Nephron (organoid): ENCODE results near the gene UROC1.

Source experiments
- H3K27ac Mint-ChIP-seq, 3 experiments: 2 replicates each; pipeline ENCODE4 v1.8.0; 2020; ENCODE audit warnings: mixed read lengths in 3 of 3, mild to moderate bottlenecking in 2 of 3, moderate library complexity in 1 of 3
- H3K27me3 Mint-ChIP-seq: 2 replicates; pipeline ENCODE4 v1.8.0; 2021; ENCODE audit warnings: low read depth, mild to moderate bottlenecking, moderate library complexity, mixed read lengths
- H3K36me3 Mint-ChIP-seq: 2 replicates; pipeline ENCODE4 v1.8.0; 2020; ENCODE audit warnings: low read depth, mixed read lengths
- H3K4me1 Mint-ChIP-seq: 2 replicates; pipeline ENCODE4 v1.8.0; 2020; ENCODE audit warnings: mixed read lengths
- H3K4me3 Mint-ChIP-seq, 3 experiments: 2 replicates each; pipeline ENCODE4 v1.8.0; 2020; ENCODE audit warnings: mild to moderate bottlenecking in 3 of 3, mixed read lengths in 3 of 3, moderate library complexity in 2 of 3
- H3K9me3 Mint-ChIP-seq: 2 replicates; pipeline ENCODE4 v1.8.0; 2020; ENCODE audit warnings: mixed read lengths
- TF ChIP-seq, protein P1 (sequence below), 3 experiments: fragments of 200-600 bp; sonication (generic); IDR thresholded peaks; one replicate each; pipeline ENCODE4 v1.5.0; 2021; ENCODE audit warnings: antibody characterized with exemption in 3 of 3; ENCODE audit not compliant: unreplicated experiment in 3 of 3

The UROC1 gene

DNA sequence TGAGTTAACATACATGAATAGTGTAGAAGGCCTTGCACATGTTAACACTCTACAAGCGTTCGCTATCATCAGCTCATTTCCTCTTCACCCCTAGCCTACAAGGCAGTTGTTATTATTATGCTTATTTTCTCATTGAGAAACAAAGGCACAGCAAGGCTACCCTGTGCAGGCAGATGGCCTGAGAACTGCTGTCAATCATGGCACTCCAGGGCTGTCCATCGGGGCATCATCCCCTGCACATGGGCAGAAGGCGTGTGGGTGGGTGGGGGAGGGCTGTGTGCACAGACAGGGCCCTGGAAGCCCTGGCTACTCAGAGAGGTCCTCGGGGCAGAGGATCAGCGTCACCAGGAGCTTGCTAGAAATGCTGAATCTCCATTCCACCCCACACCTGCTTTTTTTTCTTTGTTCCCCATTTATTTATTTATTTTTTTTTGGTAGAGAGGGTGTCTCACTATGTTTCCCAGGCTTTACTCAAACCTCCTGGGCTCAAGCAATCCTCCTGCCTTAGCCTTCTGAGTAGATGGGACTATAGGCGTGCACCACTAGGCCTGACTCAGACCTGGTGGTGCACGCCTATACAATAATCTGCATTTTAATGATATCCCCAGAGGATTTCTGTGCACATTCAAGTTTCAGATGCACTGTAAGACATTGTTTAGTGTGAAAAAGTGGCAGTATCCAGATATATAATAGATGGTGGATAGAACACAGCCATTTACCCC is 32.2 kb downstream of the UROC1 start:
- H3K36me3 Mint-ChIP-seq, result no peaks in the 10 kb centered on the region
- H3K27ac Mint-ChIP-seq, result no peak overlapping the region
- peaks cover 7% of the 10 kb centered on the region for H3K27me3 Mint-ChIP-seq
- H3K9me3 Mint-ChIP-seq, result no peaks in the 10 kb centered on the region
- TF ChIP-seq, protein P1, sequence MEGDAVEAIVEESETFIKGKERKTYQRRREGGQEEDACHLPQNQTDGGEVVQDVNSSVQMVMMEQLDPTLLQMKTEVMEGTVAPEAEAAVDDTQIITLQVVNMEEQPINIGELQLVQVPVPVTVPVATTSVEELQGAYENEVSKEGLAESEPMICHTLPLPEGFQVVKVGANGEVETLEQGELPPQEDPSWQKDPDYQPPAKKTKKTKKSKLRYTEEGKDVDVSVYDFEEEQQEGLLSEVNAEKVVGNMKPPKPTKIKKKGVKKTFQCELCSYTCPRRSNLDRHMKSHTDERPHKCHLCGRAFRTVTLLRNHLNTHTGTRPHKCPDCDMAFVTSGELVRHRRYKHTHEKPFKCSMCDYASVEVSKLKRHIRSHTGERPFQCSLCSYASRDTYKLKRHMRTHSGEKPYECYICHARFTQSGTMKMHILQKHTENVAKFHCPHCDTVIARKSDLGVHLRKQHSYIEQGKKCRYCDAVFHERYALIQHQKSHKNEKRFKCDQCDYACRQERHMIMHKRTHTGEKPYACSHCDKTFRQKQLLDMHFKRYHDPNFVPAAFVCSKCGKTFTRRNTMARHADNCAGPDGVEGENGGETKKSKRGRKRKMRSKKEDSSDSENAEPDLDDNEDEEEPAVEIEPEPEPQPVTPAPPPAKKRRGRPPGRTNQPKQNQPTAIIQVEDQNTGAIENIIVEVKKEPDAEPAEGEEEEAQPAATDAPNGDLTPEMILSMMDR (IDR thresholded peaks at IDR 0.05; ENCODE audit: unreplicated experiment in 3 of 3), result no peak
- peaks cover 35% of the 10 kb centered on the region for H3K4me1 Mint-ChIP-seq
- H3K4me3 Mint-ChIP-seq, result no peak overlapping the region

DNA sequence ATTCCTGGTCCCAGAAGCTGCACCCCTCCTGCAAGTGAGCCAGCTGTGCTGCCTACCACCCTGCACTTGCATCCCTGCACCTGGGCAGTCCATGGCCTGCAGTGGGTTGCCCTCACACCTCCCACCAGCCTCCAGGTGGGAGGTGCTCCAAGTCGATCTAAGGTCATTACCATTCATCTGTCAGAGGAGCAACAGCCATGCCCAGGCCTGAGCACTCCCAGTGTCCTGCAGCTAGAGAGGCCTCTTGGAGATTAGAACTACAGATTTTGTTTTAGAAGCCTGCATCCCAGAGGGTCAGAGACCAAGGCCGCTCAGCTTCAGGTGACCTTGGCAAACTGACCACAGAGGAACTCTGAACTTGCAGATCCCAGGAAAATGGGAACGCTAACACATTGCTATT is 32.9 kb downstream of the UROC1 start:
- H3K36me3 Mint-ChIP-seq, result no peaks in the 10 kb centered on the region
- no peak overlapping the region for H3K27ac Mint-ChIP-seq
- peaks cover 7% of the 10 kb centered on the region for H3K27me3 Mint-ChIP-seq
- TF ChIP-seq, protein P1 (IDR thresholded peaks at IDR 0.05; ENCODE audit: unreplicated experiment in 3 of 3), result no peak
- no peak overlapping the region for H3K4me3 Mint-ChIP-seq
- H3K4me1 Mint-ChIP-seq, result peaks cover 35% of the 10 kb centered on the region
- H3K9me3 Mint-ChIP-seq, result no peaks in the 10 kb centered on the region

DNA sequence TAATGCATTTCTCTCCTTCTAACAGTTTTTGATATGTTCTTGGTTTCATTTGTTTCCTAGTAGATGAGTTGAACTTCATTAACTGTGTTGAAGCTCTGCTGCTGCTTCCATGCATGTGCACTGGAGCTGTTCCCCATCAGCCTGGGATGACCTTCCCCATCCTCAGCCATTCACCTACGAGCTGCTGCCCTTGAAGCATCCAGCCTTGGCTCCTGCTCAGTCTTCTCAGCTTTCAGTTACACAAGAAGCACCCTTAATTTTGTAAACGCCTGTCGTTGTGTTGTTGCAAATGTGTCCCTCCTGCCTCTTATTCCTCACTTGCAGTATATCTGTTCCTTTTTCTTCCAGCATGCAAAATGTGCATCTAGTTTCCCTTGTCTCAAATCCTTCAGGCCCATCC is 33.4 kb downstream of the UROC1 start:
- TF ChIP-seq, protein P1 (IDR thresholded peaks at IDR 0.05; ENCODE audit: unreplicated experiment in 3 of 3), result no peak
- H3K27ac Mint-ChIP-seq, result peak overlapping the region in 1 of 3 experiments; percentile 3
- no peaks in the 10 kb centered on the region for H3K36me3 Mint-ChIP-seq
- peak overlapping the region in 1 of 3 experiments; percentile 2 for H3K4me3 Mint-ChIP-seq
- peaks cover 35% of the 10 kb centered on the region for H3K4me1 Mint-ChIP-seq
- peaks cover 7% of the 10 kb centered on the region for H3K27me3 Mint-ChIP-seq
- H3K9me3 Mint-ChIP-seq, result no peaks in the 10 kb centered on the region

GRCh38 chr3:126483321-126483761 is 34.2 kb downstream of the UROC1 start:
- no peaks in the 10 kb centered on the region for H3K27me3 Mint-ChIP-seq
- H3K9me3 Mint-ChIP-seq, result no peaks in the 10 kb centered on the region
- peaks cover 35% of the 10 kb centered on the region for H3K4me1 Mint-ChIP-seq
- TF ChIP-seq, protein P1 (IDR thresholded peaks at IDR 0.05; ENCODE audit: unreplicated experiment in 3 of 3), result no peak
- no peak overlapping the region for H3K4me3 Mint-ChIP-seq
- no peak overlapping the region for H3K27ac Mint-ChIP-seq
- no peaks in the 10 kb centered on the region for H3K36me3 Mint-ChIP-seq

DNA sequence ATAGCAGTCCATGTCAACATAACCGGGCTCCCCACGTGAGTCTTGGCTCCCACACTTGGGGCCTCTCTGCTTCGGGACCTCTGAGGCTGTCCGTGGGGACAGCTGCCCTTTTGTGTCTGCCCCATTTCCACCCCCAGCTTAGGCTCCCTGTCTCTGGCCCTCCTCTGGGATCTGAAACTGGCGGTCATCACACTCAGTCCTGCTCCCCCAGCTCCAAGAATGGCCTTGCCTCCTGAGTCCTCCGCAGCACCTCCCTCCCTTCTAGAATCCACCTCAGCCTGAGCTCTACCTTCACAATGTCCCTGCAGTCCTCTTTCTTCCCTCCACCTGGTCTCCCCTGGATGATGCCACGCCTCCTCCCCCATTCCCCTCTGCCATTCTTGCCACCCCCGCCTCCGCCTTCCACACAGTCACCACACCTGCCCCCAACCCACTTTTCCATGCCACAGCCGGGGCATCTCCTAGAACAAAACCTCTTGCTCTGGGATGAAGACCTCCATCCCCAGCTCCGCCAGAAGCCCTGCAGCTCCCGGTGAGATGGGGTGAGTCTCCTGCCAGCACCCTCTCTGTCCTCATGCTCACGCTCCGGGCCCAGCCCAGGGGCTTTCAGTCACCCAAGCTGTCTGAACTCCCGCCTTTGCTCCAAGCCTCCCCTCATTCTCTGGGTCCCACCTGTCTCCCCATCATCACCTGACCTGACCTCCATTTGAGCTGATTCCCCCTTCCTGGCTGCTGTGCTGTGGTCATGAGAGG is 34.9 kb downstream of the UROC1 start:
- H3K27me3 Mint-ChIP-seq, result no peaks in the 10 kb centered on the region
- TF ChIP-seq, protein P1 (IDR thresholded peaks at IDR 0.05; ENCODE audit: unreplicated experiment in 3 of 3), result no peak
- peak overlapping the region in 2 of 3 experiments; percentile 16 to 65 for H3K27ac Mint-ChIP-seq
- H3K36me3 Mint-ChIP-seq, result no peaks in the 10 kb centered on the region
- peaks cover 35% of the 10 kb centered on the region for H3K4me1 Mint-ChIP-seq
- H3K9me3 Mint-ChIP-seq, result no peaks in the 10 kb centered on the region
- no peak overlapping the region for H3K4me3 Mint-ChIP-seq
